Astrocyte of the cerebellum (primary cell): Measurements from ENCODE around the gene SPAG5.

Experiments used
- DNase-seq: peaks from one replicate; pipeline ENCODE4 v3.0.0-alpha.2; 2011; ENCODE audit warnings: low read depth
- H3K4me3 ChIP-seq: 2 replicates; pipeline ENCODE4 v1.5.1; 2011; ENCODE audit warnings: mild to moderate bottlenecking, low read depth, low read length, moderate library complexity
- CTCF ChIP-seq: IDR thresholded peaks from 2 replicates; pipeline ENCODE4 v1.5.1; 2012; ENCODE audit warnings: low read length, low read depth, moderate library complexity, mild to moderate bottlenecking; ENCODE audit errors: missing control alignments
- in situ Hi-C: cut with HindIII; loops from 2 replicates; pipeline ENCODE4 v1.10.0; 2017; ENCODE audit warnings: low sequenced_read_pairs

The SPAG5 gene

DNA sequence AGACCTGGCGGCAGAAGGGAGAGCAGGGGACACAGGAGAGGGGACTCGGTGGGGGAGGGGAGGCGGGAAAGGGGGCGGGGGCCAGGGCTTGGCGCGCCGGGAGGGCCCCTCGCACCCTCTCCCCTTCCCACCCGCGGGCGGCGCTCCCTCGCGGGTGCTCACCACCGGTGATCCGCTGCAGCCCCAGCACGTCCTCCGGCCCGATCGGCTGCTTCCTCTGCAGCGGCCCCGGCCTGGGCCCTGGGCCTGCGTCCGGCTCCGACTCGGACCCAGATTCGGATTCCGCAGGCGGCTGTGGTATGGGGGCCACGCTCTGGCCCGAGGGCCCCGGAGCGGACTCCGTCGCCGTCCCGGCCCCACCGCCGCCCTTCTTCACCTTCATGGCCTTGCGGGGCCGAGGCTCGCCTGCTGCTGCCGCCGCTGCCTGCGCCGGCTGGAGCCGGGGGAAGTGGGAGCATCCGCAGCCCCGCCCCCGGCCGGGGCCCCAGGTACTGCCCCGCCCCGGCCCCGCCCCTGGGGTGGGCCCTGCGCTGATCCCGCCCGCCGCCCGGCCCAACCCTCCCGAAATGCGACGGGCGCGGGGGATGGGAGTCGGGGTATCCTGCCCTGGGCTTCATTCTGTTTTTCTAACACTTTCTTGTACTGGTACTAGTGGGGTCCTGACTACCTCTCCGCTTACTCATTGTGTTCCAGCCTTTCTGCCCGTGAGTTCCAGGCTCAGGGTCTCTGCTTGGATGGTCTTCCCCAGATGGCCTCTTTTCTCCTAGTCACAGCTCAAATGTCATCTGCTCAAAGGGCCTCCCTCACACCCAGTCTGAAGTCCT lies 46.4 kb downstream of the SPAG5 start, which contains the start of gene UNC119:
Gene UNC119, minus strand, starts transcription at position 449 of the 824 bp plus-strand sequence. Its CDS starts 67 bp downstream, at position 382.
- TF ChIP-seq CTCF = no peak
- peak; percentile 19 for DNase-seq
- H3K4me3 ChIP-seq = peak within 1 kb of the TSS; percentile 74
- in situ Hi-C loops = no loop called here

DNA sequence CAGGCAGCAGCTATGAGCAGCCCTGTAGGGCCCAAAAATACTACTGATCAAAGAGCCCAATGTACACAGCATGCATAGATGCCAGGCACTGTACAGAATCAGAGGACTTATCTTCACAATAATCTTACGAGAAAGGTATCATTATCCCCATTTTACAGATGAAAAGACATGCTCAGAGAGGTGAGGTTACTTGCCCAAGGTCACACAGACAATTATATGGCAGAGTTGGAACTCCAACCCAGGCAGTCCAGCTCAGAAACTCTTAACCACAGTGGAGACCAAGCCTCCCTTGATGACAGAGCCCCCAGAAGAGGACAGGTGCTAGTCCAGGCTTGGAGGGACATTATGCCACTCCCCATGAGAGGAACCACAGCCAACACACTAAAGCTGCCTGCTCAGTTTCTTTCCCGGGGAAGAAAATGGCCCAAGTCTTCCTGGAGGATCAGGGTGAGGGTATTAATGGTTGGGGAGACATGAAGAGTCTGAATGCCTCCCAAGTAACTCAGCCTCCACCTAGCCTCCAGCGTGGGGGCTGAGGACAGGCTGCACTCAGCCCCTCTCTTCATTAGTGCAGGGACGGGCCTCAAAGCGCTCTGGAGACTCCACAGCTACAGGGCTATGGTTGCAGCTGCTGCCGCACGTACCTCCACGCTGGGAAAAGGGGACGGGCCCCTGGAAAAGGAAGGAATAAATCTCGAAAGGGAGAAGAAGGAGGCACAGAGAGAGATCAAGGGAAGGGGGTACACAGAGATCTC lies 47.2 kb downstream of the SPAG5 start:
- peak overlapping the region; percentile 74 for H3K4me3 ChIP-seq
- no peak for TF ChIP-seq CTCF
- no peak for DNase-seq
- in situ Hi-C loops = no loop called here

DNA sequence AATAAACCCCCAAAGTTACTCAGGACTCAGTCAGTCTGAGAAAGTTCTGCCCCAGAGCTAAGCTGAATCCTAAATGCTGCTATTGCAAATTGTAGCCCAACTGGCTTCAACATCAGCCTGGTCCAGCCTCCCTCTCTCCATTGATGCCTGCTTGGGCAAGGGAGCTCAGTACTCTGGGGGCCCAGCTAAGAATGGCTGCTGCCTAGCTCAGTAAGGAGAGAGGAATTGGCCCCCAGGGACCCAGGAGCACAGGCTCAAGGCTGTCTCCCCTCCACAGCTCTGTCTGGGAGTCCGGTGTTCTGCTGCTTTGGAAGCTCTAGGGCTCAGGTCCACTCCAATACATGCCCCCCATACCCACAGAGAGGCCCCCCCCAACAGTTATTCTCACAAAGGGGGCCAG lies 48.0 kb downstream of the SPAG5 start:
- H3K4me3 ChIP-seq = no peak overlapping the region
- no peak for TF ChIP-seq CTCF
- in situ Hi-C loops = no loop called here
- no peak for DNase-seq

DNA sequence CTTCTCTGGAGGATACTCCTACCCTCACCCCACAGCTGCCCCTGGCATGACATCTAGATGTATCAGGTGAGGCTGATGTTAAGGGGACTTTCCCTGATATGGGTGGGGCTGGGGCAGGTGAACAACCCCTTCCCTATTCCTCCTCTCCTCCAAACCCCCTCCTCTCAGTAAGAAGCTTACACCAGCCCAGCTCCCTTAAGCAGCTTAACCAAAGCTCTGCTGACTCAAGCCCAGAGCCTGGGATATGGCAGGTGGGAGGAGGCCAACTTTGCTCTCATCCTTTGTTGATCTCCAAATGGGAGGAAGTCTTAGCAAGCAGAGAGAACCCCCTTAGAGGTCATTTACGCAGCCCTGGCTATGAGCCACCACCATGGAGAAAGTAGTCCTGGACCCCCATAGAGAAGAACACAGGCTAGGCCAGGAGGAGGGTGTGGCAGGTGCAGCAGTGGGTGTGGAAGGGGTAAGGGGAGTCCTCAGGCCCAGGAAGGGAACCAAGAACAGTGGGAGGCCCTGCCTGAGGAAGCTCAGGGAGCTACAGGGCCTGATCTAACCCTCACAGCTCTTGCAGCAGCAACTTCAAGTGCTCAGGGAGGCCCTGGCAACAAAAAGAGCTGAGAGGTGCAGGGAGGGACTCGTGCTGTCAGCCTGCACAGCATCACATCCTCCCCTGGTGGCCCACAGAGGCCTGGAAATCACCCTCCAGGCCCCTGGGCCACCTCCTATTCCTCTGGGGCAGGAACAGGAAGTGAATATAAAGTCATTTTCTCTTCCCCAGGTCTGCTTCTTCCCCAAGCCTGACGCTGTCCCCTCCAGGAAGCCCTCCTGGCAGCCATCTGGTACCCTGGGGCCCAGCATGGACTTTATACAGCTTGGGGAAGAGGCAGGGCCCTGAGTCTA lies 49.3 kb downstream of the SPAG5 start:
- no peak for DNase-seq
- TF ChIP-seq CTCF = no peak
- H3K4me3 ChIP-seq = no peak overlapping the region
- in situ Hi-C loops = loop anchor here (5.0 kb wide), 1 partner anchor 52 kb away; no protein-coding TSS in a partner anchor

GRCh38 chr17:28548417-28549130 lies 50.3 kb downstream of the SPAG5 start:
- DNase-seq = no peak
- no peak overlapping the region for H3K4me3 ChIP-seq
- in situ Hi-C loops = loop anchor here (5.0 kb wide), 1 partner anchor 51 kb away; no protein-coding TSS in a partner anchor
- no peak for TF ChIP-seq CTCF
